SKM-1 (cell line): Measurements from ENCODE around the gene CREB3.
A peak's percentile ranks its signal among the peaks of the same experiment; 100 is the strongest.

ENCODE experiments used
- DNase-seq: peaks from one replicate; lab custom pipeline; 2025; ENCODE audit not compliant: unreplicated experiment; lab: John Stamatoyannopoulos, UW

Gene CREB3

DNA sequence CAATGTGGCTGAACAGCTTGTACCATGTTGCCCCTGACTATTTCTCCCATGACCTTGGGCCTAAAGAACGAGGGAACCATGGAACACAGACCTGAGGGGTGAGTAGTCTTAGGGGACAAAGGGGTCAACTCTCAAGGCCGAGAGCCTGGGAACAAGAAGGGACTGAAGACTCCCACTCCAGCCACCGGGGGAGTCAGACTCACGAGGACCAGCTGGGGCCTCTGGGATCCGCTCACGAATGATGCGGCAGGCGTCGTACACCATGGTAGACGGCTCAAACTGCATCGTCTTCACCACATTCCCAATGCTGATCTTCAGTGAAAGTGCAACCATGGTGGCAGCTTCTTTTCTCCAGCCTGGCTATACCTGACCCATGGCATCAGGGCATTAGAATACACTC is 7.1 kb upstream of the CREB3 start:
- DNase-seq, result no peak

DNA sequence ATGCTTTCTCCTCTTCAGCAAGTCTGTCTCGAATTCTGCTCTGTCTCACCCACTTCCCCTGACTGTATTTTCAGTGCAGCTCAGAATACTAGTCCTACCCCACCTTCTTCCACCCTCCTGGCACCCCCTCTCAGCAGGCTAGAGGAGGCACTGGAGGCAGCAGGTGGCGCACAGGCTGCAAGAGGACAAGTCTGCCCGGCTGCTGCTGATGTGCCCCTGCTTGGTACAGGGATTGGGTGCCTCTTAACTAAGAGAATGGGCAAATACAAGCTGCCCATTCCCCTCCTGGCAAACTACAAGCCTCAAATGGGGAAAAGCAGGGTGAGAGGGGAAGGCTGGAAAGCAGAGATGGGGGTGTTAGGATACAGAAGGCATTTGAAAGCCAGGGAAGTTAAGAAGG is 5.5 kb upstream of the CREB3 start:
- DNase-seq, result no peak

DNA sequence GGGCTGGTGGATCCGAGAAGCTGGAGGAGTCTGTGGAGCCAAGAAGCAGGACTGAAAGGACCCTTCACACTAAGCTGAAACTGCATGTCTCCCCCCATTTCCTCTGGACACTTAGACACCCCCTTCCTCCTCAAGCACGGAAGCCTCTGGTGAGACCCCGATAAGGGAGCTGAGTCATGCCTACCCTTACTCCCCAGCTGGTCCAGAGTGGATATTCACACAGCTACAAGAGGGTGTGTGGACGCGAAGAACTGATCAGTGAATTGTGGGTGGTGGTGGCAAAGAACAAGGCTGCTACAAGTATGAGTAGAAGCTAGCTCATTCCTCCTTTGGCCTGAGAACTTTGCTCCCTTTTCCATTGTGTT is 4.8 kb upstream of the CREB3 start:
- DNase-seq, result no peak

DNA sequence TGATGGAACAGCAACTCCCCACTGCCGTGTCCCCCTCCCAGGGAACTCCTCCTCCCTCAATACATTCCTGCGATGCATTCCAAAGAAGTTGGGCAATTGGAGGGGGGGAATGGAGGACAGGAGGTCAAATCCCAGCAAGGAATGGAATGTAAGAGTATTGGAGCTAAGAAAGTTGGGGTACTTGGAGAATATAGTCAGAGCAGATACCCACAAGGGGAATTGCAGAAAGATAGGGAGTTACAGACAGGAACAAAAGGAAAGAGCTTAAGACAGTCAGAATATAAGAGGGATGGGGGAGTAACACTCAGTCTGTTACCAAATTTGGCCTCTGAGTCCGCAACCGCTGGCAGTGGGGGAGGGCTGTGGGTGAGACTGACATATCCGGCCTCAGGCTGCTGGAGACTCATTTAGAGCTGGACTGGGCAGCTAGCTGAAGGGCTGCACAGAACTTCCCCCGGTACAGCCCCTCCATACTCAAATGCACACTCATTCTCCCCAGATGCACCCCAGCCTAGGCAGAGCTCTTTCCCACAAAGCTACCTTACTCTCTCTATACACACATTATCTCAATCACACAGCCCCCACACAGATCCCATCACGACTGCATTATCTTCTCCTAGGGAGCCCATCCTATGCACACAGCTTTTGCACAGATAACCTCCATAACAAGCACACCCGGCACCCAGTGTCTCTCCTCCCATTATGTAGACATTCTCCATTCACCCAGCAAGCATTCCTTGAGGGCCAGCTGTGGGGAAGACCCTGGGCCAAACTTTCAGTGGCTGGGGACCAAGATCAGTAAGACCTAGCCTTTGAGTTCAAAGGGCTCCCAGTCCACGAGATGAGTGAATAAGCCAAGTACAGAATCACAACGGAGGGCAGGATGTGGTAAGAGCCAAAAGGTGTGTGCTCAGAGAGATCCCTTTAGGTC is 4.2 kb upstream of the CREB3 start:
- DNase-seq, result peak; percentile 61

DNA sequence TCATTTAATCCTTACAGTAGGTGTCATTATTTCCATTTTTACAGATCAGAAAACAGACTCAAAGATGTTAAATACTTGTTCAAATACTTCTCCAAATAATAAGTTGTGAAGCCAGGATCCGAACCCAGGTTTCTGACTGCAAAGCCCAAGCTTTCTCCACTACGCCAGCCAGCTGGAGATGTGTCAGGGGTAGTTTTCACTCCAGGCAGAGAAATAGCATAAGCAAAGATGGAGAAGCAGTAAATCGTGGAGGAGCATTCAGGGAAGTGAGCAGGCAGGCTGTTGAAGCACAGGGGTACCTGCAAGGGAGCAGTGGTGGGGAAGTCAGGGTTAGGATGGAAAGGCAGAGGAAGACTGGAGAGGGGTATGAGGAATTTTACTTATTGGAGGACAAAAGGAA is 3.4 kb upstream of the CREB3 start:
- DNase-seq, result no peak

DNA sequence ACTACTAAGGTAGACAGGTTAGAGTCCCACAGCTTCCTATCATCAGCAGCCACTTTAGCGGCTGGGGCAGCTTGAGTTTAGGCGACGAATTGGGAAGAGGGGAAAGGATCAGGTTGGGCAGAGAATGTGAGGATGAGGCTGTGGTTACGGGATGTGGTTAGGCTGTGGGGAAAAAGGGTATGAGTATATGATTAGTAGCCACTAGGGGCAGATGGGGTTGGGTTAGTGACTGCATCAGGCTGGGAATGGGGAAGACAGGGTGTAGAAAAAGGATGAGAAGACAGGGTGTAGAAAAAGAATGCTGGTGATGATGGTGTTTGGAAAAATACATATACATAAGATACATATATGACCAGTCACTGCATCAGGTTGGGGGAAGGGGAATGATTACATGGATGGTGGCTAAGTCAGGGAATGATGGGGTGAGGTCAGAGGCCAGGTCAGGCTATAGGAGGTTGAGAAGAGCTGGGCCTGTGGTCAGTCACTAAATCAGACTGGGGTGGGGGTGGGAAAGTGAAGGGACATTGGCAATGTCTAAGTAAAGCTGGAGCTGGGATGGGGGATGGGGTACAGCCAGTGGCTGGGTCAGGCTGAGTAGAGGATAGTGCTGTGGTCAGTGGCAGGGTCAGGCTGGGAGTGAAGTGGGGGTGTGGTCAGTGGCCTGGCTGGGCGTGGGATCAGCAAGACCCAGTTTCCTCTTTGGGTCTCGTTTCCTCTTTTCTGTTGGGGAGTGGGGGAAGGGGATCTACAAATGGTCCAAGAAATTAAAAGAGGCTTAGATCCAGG is 2.6 kb upstream of the CREB3 start:
- peak; percentile 83 for DNase-seq

DNA sequence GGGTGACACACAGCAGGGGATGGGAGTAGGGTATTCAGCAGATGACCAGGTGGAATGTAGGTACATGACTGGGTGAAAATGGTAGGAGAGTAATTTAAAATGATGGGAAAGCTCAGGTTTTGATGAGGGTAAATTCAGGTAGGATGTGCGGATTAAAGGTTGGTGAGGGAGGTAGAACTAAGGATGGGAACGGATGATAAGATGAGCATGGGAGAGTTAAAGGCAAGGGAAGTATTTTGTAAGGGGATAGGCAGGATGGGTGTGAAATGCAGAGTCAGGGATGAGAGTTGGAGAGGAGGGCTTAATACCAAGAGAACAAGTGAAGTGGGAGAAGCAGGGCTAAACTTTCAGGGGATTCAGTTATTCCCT is 2.0 kb upstream of the CREB3 start:
- no peak for DNase-seq

DNA sequence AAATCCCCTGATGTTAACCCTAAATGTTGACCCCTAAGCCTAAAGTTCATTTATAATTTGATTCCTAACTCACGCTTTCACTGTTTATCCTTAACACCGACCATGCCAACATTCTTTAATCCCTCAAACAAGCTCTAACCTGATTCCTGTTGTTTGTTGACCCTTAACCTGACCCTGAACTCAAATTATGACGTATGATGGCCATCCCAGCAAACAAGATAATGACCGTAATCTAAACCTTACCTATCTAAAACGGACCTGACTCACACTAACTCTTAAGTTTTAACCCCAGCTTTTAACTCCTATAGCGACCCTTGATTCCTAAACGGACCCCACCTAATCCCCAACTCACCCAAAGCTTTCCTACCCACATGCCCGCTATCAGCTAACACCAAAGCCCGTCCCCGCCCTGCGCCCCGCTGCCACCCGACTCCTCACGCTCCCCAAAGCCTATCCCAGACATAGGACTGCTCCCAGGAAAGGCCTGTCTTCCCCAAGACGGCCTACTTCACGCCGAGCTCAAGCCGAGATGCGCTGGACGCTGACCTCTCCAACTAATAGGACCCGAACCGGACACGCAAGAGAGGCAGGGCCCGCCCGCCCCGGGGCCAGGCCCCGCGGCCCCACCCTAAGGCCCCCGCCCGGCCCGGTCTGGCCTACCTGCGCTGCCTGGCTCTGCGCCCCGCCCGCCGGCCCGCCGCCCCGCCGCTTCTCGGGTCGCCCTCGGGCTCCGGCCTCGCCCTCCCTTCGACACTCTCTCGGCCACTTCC is 866 bp upstream of the CREB3 start:
- DNase-seq, result no peak

DNA sequence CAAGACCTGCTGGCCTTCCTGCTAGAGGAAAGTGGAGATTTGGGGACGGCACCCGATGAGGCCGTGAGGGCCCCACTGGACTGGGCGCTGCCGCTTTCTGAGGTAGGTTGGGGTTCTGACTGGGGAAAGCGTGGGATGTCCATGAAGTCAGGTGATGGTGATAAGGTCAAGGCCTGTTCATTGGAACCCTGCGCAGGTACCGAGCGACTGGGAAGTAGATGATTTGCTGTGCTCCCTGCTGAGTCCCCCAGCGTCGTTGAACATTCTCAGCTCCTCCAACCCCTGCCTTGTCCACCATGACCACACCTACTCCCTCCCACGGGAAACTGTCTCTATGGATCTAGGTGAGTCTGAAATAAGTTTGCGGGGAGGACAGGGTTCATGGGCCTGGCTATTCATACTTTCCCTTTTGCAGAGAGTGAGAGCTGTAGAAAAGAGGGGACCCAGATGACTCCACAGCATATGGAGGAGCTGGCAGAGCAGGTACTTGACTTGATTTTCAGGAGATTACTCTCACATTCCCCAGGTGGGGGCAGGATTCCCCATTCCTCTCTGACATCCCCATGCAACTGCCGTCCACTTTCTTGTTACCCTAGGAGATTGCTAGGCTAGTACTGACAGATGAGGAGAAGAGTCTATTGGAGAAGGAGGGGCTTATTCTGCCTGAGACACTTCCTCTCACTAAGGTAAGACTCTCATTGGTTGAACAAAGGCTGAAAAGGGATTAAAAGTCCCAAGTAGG is 505 bp downstream of the CREB3 start:
- peak; percentile 25 for DNase-seq

DNA sequence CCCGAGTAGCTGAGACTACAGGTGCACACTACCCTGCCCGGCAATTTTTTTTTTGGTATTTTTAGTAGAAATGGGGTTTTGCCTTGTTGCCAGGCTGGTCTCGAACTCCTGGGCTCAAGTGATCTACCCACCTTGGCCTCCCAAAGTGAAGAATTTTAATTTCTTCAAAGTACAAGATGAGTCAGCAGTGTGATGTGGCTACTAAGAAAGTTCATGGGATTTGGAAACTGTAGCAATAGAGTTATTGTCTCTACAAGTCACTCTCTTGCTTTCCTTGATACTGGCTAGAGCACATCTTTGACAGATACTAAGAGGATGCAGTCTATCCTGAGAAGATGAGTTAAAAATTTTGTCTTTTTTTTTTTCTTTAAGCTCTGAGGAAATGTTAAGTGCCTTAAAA is 1.6 kb downstream of the CREB3 start:
- no peak for DNase-seq

DNA sequence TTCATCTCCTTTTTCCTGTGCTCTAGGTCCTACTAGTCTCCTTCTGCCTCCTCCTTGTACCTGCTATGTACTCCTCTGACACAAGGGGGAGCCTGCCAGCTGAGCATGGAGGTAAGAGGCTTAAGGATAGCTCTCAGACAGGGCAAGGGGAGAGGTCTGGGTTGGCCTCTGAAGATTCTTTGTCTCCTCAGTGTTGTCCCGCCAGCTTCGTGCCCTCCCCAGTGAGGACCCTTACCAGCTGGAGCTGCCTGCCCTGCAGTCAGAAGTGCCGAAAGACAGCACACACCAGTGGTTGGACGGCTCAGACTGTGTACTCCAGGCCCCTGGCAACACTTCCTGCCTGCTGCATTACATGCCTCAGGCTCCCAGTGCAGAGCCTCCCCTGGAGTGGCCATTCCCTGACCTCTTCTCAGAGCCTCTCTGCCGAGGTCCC is 3.8 kb downstream of the CREB3 start:
- peak; percentile 55 for DNase-seq

DNA sequence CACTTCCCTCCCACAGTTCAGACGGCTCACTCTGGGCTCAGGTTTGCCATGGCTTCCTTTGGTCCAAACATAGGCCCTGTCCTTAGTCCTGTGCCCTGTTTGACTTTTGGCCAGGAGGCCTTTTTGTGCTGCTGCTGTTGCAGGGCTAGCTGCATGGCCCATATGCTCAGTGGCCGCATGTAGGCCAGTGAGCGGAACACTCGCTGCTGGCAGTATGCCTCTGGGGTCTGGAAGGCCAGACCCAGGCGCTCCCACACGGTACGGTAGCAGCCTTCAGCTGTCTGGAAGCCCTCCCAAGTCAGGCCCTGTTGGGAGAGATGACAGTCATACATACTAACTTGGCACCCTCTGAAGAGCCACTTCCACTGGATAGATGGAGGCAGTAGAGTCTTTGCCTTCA is 4.7 kb downstream of the CREB3 start:
- DNase-seq, result no peak

DNA sequence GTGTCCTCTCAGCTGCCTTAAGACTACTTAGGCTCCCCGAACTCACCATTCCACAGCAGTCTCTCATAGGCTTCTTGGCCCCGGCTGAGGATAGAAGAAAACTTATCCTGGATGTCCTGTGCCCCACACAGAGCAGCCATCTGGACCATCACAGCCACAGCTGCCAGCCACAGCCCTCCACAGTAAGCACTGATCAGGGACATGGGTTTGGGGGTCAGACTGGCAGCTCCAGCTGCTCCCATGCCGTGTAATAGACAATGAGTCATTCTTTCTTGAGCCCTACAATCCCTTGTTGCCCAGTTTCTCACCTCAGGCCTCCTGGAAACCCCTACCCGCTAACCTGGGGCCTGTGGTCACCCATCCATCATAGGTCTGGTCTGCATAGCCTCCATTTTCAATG is 5.7 kb downstream of the CREB3 start:
- DNase-seq, result no peak

DNA sequence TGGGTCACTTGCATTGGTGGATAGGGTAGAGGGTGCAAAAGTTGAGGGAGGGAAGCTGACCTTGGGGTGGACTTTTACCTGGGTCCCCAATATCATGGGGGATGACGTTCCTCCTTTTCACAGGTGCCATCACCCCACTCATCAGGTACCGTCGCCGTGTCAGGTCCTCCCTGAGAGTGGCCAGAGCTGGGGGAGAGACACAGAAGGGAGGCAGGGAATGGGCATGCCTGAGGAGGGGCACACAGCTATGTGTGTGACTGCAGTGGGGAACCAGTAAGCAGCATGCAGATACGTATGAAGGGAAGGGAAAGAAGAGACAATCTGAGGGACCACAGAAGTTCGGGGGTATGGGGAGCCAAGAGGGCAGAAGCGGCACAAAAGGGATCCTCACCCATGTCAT is 6.5 kb downstream of the CREB3 start:
- no peak for DNase-seq

DNA sequence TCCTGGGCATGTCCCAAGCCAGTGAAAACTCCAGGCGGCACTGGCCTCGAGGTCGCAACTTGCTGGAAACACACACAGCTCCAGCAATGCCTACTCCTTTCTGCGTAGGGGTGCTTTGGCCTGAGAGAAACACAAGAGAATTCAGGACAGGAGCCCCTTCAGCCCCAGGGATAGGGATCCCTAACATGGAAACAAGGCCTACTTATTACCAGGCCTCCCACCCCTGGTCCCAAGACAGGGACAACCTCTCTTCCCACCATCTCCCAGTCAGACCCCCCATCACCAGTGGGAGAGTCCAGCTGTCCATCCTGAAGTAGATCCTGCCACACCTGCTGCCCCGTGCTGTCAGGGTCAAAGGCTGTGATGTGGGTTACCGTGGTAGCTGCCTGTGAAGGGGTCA is 7.8 kb downstream of the CREB3 start:
- no peak for DNase-seq

DNA sequence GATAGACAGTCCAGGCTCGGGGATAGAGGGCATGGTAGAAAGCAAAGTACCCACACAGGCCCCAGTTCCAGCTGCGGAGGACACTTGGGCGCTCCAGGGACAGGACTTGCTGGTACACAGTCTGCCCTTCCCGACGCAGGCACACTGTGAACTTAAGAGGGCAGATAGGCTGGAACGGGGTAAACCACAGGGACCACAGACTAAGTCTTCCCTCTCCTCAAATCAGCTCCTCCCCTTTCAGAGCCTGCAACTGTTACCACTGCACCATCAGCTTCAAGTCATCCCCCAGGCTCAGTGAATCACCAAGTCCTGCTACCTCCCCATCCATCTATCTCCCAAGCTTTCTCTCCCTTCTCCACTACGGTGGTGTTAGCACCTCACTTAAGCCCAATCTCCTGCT is 9.3 kb downstream of the CREB3 start:
- DNase-seq, result no peak

DNA sequence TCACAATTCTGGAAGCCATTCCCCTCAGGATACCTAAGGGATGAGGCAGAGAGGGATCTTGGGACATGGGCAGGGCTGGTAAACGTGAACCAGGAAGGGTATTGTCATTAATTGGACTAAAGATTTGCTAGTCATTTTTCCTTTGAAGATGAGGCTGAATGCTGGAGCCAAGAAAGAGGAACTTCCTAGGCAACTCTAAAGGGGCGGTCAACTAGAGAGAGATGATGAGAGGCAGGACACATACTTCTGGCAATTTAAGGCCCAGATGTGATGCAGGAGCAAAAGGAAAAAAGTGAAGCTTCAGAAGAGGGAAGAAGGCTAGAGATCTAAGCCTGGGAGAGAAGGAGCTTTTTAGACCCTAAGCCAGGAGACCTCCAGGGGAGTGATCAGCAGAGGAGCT is 11.0 kb downstream of the CREB3 start:
- no peak for DNase-seq

DNA sequence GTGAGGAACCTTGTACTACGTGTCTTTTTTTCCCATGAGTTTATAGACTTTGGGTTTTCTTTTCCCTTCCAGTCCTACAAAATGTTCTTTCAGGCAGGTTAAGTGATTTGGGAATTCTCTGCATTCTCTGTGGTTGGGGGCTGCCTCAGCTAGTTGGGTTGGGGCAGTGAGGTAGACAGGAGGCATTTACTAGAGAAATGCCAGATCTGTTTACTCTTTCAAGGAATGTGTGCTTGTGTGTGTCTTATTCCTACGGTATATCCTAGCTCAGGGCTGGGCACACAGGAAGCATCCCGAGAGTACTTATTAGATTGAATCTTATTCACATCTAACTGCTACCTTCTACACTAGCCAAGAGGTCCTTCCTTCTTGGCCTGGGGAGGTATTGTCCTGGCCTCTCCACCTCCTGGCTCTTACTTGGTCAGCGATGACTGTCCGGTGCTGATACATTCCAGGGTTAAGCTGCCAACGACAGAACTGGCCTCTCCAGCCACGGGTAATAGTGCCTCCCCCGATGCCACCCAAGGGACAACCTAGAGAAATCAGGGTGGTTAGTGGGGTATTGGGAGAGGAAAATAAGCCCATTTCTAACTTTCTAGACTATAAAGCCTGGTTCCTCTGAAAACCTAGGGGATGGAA is 11.5 kb downstream of the CREB3 start:
- DNase-seq, result no peak

DNA sequence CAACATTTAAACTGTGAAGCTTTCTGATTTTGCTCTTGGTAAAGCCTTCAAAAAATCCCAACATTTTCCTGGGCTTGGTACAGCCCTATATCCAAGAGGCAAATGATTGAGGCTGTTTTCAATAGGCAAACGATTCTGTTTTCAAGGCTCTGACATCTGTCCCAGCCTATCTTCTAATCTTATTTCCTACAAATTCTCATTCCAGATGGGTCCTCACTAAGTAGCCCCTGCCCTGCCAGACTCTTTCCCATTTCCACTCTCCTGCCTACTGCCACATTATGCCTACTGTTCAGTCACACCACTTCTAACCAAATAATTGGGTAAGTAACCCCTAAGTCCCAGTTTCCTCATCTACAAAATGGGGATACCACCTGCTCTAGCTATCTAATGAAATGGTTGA is 13.1 kb downstream of the CREB3 start:
- DNase-seq, result no peak

DNA sequence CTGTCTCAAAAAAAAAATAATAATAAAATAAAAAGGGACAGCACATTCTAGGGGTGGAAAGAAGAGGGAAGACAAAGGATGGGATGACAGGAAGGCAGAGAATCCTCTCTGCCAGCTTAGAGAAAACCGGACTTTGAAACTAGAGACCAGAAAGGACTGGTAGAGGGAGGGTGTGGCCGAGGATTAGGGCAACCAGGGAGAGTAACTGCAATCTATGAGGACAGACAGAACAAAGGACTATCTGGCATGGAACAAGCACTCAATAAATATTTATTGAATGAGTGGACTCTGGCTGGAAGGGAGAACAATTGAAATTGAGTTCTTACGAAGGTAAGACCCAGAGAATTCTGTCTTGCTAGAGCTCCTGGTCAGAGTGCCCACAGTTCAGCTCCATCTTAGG is 14.1 kb downstream of the CREB3 start:
- DNase-seq, result no peak
